GM12891 (cell line): ENCODE results near the gene BRD3OS.

Experiments used
- DNase-seq: peaks from one replicate; pipeline ENCODE4 v3.0.0; 2011; ENCODE audit warnings: low spot score; ENCODE audit not compliant: insufficient read length
- FAIRE-seq: peaks from 2 replicates; lab custom pipeline; 2011; peaks lifted over from hg19 to GRCh38; lab: Jason Lieb, UNC
- PAX5 ChIP-seq: IDR thresholded peaks from 2 replicates; pipeline ENCODE4 v1.6.1; 2011; ENCODE audit warnings: low read length, moderate library complexity, mild to moderate bottlenecking; ENCODE audit not compliant: insufficient read depth, severe bottlenecking
- POLR2A ChIP-seq: IDR thresholded peaks from 2 replicates; pipeline ENCODE4 v1.6.1; 2011; ENCODE audit warnings: low read depth, low read length, control low read depth
- POLR2AphosphoS5 ChIP-seq: IDR thresholded peaks from 2 replicates; pipeline ENCODE4 v1.6.1; 2011; ENCODE audit warnings: low read depth, low read length, control low read depth
- POU2F2 ChIP-seq: IDR thresholded peaks from 2 replicates; pipeline ENCODE4 v1.6.1; 2011; ENCODE audit warnings: low read depth, mild to moderate bottlenecking, control low read depth, low read length, moderate library complexity
- SPI1 ChIP-seq: IDR thresholded peaks from 2 replicates; pipeline ENCODE4 v1.6.1; 2011; ENCODE audit warnings: low read depth, low read length, control low read depth
- TAF1 ChIP-seq: IDR thresholded peaks from 2 replicates; pipeline ENCODE4 v1.6.1; 2011; ENCODE audit warnings: low read depth, low read length, control low read depth

BRD3OS gene

DNA sequence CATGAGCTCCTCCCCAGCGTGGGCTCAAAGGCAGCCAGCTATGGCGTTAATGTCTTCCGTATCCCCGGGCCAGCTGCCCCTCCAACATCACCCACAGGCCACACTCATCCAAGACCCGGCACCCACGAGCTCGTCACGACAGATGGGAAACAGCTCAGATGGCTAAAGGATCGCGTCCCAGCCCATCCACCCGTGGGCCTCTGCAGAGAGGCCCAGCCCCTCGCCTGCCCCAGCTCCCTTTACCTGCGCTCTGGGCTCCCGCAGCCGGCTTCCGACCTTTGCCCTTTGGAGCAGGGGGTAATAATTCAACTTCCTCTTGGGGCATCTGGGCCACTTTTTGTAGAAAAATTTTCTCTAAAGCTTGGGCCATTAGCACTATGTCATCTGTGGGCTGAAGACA is 26.0 kb downstream of the BRD3OS start:
- FAIRE-seq: no peak
- no peak for TF ChIP-seq SPI1
- TF ChIP-seq TAF1: no peak
- DNase-seq: no peak

DNA sequence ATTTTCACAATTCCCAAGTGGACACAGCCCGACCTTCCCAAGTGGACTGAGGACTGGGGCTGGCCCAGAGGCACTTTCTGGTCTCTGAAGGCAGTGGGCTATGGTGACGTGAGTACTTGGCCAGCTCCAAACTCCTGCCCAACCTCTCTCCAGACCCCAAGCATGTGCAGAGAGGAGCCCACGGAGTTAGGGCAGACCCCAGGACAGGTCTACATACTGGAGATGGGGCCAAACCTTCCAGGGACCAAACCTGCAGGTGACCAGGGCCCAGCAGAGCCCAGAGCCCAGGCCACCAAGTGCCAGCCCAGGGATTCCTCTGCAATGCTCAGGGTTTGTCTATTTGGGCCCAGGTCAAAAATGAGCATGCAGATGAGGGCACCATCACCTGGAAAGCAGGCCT is 27.2 kb downstream of the BRD3OS start:
- DNase-seq (no peak), FAIRE-seq (no peak)
- TF ChIP-seq PAX5 (no peak), TAF1 (no peak), SPI1 (no peak), POLR2AphosphoS5 (no peak), POU2F2 (no peak)

DNA sequence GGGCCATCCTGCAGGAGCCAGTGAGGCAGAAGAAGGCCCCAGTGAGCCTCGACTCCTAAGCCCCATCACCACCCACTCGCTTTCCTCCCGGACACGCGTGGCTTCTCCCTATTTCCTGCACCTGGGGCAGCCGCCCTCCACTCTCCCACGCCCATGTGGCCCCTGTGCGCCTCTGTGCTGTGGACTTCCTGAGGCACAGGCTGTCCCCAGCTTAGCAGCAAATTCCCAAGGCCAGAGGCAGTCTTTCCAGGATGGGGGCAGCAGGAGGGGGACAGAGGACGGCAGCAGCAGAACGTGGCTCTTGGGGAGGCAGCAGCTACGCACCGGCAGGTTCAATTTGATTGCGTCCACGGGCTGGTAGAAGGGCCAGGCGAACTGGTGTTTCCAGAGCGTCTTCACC is 27.7 kb downstream of the BRD3OS start:
- no peak for DNase-seq
- FAIRE-seq: no peak
- TF ChIP-seq PAX5 (no peak), TAF1 (no peak), POU2F2 (no peak), SPI1 (no peak), POLR2A (no peak), POLR2AphosphoS5 (no peak)

GRCh38 chr9:134053401-134053871 is 28.2 kb downstream of the BRD3OS start:
- FAIRE-seq (no peak), DNase-seq (no peak)
- no peak for TF ChIP-seq POLR2AphosphoS5
- no peak for TF ChIP-seq POLR2A
- TF ChIP-seq POU2F2: no peak
- no peak for TF ChIP-seq PAX5
- no peak for TF ChIP-seq SPI1
- TF ChIP-seq TAF1: no peak

DNA sequence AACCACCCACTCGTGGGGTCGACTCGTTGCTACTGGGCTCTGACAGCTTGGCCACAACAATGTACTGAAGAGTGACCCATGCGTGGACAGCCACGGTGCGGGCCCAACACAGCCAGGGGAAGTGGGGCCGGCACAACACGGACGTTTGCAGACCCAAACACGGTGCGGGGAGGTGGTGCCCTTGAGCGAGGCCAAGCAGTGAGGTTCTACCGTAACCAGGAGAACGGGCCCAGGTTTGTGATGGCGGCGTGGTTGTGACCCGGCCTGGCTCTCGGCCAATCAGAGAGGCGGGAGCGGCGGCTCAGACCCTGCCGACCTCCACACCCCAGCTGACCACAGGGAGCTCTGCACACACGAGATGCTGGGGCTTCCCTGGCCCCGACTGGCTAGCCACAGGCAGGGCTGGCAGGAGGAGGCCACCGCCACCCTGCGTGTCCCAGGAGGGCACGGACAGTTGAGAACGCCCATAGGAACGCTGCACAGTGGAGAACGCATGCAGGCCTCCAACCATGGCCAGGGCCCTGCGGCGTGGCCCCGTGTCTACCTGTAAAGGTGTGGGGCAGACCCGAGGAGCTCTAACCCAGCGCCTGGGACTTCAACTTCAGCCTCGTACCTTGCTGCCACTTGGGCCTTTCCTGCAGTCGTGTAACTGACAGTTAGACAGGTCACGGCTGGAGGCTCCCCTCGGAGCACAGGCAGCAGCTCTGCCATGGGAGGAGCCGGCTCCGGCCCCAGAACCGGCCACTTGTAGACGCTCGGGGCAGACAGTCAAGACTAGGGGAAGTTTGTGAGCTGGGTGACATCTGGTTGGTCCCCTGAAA is 28.9 kb downstream of the BRD3OS start:
- no peak for TF ChIP-seq POLR2AphosphoS5
- TF ChIP-seq SPI1: no peak
- TF ChIP-seq PAX5: no peak
- TF ChIP-seq POU2F2: no peak
- TF ChIP-seq POLR2A: no peak
- no peak for TF ChIP-seq TAF1
- DNase-seq (no peak), FAIRE-seq (no peak)

GRCh38 chr9:134054891-134055811 is 29.9 kb downstream of the BRD3OS start:
- peak; percentile 9 for DNase-seq
- FAIRE-seq: no peak

DNA sequence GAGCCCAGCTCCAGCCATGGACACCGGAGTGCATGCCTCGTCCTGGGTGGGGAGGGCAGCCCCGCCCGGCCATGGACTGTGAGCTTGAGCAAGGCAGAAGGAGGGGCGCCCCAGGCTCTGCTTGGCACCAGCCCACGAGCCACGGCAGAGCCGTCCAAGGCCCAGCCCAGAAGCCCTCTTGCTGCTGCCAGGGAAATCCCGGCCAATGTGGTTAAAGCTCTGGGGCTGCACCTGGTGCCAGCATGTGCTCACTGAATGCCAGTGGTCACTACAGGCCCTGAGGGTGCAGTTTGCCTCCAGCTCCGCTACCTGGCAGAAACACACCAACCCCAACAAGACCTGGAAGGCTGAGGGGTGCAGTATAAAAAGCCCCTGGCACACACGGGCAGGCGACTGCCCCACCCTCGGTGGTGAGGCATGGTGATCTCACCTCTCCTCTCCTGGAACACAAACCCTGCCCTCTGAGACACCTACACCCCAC is 30.7 kb downstream of the BRD3OS start:
- DNase-seq (no peak), FAIRE-seq (no peak)
- TF ChIP-seq SPI1: no peak
- no peak for TF ChIP-seq POLR2AphosphoS5
- TF ChIP-seq POLR2A: no peak
- TF ChIP-seq POU2F2: no peak
- no peak for TF ChIP-seq TAF1
- no peak for TF ChIP-seq PAX5

More at GRCh38 chr9:134054891-134055811, 29.9 kb downstream of the BRD3OS start:
- no peak for TF ChIP-seq TAF1

DNA sequence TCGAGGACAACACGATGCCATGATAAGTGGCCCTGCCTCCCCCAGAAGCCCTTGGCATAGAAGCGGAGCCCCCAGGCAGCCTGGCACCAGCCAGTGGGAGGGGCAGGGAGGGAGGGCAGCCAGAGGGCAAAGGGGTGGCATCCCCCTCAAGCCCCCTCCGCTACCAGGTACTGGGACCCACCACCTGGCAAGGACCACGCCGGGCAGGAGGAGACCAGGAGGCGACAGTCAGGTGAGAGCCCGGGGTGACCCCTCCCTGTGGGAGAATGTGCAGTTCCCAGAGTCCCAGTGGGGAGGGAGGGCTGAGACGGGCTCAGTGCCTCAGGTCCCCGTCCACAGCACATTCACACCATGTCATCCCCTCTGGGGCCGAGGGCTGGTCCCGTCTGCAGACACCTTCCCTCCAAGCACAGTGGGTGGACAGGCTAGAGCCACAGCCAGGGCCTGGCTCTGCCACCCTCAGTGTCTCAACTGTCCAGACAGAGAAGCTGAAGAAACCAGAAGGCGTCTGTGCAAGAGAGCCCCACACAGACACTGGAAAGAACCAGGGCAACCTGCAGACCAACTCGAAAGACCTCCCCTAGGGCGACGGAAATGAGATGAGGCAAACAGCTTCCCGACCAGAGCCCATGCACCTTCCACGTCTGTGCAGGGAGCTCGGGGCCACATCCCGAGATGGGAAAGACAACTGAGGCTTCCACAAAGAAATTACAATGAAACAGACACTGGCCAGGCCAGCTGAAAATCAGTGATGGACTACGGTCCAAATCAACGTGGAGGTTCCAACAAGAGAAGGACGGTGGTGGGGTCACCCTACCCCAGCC is 31.4 kb downstream of the BRD3OS start:
- FAIRE-seq: no peak
- peak; percentile 16 for DNase-seq

GRCh38 chr9:134057307-134057657 is 32.0 kb downstream of the BRD3OS start:
- TF ChIP-seq PAX5: no peak
- no peak for TF ChIP-seq SPI1
- no peak for TF ChIP-seq TAF1
- no peak for TF ChIP-seq POU2F2
- TF ChIP-seq POLR2AphosphoS5: no peak
- no peak for TF ChIP-seq POLR2A
- no peak for FAIRE-seq
- DNase-seq: peak; percentile 5

More for the DNA sequence above, 31.4 kb downstream of the BRD3OS start:
- TF ChIP-seq SPI1 (no peak), POLR2AphosphoS5 (no peak), TAF1 (no peak), POLR2A (no peak), POU2F2 (no peak), PAX5 (no peak)
